T-helper 9 cell (primary cell): Measurements from ENCODE around the gene HOXD10.

Experiments used
- DNase-seq: peaks from one replicate; pipeline ENCODE4 v3.0.0-alpha.2; 2020
- total RNA-seq, 2 donors: gene quantifications; one replicate each; lab custom pipeline; 2026; lab: John Stamatoyannopoulos, UW

Gene HOXD10
- 0 reads per million in 2 donors for total RNA-seq

DNA sequence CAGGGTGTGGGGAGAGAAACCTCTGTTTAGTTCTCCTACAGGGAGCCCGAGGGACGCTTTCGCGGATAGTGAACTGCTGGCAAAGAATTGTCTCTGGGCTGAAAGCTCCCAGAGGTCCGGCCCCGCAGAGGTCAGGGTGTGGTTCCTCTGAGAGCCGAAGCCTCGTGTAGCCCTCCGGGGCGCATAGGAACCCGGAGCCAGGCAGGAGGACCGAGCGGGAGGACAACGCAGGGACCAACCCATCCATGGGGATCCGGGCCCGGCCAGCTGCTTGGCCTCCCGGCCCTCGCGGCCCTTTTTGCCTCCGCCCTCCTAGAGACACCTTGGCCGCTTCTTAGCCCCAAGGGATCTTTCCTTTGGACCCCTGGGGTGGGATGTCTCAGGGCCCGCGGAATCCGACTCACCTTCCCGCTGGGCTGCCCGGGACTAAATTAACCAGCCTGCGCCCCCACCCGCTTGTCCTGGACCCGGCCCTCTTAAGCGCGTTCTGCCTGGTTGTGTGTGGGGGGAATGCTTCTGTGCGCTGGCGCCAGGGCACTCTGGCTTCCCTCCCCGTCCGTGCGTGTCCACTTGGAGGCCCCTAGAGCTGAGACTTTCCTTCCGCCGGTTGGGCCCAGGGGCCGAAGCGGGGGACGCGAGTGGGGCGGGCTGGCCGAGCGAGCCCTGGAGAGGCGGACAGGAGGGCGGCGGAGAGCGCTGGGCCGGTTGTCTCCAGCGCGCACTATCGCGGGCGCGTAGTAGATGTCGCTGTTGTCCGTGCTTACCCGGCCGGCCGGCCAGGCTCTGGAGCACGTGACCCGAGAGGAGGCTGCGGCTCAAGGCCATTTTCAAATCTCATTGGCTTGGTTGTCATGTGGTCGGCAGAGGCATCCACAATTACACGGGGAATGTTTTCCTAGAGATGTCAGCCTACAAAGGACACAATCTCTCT is at the start of gene HOXD10:
Gene HOXD10 (plus strand): TSS at position 896 of the 931 bp plus-strand sequence. CDS start 56 bp downstream, outside the sequence.
- no peak for DNase-seq

DNA sequence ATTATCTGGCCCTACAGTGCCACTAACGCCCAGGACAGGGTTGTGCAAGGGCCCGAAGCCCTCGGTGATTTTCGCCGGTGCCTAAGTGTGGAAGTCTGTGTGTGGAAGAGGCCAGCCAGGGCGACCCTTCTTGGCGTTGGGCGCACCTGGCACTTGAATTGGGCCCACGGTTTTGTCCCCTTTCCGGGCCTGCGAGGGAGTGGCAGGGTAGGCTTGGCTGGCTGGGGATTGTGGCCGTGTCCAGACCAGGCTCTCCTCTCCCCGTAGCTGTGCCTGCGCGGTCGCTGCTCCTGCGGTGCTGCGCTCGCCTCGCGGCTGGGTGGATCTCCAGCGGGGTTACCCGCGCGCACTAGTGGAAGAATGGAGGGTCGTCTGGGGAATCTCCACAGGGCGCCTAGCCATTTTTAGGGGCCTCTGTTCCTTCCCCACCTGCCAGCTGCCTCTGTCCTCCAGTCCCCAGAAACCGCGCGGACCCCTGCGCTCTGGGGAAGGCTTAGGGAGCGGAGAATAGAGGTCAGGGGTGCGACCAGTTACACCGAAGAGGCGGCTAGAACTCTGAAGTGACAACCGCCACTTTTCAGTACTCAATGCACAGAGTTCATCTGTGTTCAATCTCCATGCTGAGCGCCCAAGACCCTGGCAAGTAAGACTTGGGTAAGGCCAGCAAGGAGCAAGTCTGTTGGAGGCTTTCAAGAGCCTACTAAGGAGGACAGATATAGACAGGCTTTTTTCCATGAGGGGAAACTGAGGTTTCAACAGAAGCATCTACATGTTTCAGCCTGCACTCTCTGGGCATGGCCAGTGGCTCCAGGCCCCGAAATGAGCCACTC is 48.8 kb upstream of the HOXD10 start:
- DNase-seq, result no peak

DNA sequence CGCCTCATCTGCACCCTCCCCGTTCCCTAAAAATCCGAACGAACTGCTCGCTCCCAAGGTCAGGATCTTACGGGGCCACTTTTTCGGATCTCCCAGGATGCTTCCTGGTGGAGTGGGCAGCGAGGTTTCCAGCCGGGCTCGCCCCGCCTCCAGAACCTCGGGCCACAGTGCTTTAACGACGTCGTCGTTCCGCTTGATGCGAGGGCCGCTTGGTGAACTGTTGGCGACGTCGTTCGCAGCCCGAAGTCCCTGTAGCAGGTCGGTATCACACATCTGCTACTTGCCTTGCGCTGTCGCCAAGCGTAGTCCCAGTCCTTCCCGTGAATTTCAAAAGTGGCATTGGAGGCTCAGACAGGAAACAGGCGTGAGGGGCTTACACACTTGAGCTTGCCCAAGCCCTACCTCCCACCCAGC is 48.2 kb upstream of the HOXD10 start:
- no peak for DNase-seq

DNA sequence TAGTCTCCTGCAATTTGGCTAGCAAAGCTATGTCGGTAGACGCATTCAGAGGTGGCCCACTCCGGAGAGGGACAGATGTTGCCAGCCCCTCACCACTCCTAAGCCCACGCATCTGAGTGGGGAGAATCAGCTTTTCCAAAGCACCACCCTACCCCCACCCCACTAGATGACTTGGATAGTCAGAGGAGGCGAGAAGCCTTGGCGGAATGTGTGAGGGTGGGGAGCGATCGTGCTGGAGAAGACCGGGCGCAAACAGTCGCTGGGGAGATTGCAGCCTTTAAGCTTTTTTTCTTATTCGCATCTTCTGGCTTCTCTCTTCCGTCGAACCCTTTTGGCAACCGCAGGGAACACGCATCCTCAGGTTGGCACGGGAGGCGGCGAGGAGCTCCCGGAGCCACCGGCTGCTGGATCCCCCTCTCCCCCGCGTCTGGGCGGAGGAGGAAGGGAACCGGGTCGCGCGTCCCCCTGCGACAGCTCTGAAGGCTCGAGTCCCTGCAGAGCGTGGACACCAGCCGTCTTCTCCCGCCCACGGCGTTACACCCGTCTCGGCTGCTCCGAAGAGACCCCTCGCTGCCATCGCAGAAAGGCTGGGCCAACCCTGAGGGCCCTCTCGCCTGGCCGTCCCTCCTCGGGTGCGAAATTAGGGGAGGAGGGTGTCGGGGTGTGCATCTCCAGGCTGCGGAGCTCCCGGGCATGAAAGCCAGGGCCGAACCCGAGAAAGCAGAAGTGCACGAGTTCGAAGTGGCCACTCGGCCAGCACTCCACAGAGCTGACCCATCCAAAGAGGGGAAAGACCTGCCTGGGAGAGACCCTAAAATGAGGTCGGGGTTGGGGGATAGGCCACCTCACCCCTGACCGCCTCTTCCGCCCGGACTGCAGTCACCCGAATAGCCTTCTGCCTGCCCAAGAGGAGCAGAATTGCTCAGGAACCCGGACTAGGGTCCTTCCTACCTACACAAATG is 45.0 kb upstream of the HOXD10 start:
- no peak for DNase-seq

DNA sequence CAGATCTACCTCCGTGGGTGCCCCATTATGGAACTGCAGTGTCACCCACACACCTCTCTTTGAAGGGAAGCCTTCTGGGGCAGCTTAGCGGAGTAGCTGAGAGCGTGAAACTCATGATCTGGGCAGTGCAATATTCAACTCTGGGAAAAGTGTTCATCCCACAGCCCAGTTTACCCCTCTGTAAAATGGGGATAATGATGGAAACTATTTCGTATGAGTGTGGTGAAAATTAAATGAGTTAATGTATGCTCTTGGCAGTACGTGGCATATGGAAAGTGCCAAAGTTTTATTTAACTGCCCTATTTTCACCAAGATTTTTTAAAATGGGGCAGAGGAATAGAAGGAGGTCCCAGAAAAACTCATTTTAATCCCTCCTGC is 44.3 kb upstream of the HOXD10 start:
- DNase-seq, result no peak

DNA sequence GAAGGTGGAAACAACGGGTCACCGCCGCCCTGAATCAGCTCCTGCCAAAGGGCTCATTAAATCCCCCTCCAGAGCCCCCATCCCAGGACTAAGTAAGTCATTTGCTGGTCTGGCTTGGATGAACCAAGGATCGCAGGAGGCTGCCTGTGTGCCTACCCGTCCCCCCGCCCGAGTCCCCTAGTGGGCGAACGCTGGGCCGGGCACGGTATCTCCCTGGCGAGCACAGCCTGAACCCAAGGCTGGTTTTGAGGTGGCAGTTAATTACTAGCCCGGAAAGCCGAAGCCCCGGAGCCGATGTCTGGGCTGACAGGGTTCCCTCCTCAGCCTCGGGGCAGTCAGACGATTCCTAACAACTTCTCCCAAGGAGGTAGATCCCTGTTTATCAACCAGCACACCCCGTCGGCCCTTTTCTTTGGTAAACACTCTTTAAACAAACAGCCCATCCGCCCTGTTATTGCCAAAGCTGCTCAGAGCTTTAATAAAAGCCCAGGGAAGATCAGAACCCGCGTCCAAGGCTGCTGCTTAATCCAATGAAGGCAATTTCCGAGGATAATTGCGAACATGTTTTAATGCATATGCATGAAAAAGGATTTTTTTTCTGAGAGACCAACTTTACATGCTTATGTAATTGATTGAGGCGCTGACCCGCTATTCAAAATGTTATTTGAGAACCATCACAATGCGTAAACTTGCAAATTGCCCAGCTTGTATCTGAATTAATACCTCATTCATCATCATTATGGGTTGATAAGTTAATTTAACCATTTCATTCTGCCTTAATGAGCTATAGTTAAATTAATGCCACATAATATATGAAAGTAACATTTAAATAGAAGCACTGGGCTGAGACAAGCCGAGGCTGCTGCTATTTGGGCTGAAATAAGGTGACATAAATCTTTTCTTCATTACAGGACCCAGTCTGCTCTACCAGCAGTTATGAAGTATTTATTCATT is 43.4 kb upstream of the HOXD10 start:
- no peak for DNase-seq

DNA sequence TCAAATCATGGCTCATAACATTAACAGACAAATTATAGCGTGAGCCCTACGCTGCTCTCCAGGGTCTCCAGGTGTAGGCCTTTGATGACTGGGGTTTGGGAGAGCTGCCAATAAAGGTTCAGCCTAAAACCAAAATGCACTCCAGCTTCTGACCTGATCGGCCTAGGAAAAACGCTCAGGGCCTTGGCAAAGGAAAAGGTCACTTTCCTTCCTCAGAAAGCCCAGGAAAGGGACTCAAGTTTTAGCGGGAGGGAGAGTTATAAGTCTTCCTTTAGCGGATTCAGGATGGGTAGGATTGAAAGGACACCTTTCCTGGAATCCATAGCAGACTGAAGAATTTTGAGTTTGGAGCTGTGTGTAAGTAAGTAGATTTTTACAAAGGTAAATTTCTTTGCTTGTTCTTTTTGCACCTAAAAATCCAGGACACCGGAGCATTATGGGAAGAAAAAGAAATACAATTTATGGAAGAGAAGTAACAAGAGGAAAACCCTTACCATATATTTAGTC is 41.6 kb upstream of the HOXD10 start:
- no peak for DNase-seq

DNA sequence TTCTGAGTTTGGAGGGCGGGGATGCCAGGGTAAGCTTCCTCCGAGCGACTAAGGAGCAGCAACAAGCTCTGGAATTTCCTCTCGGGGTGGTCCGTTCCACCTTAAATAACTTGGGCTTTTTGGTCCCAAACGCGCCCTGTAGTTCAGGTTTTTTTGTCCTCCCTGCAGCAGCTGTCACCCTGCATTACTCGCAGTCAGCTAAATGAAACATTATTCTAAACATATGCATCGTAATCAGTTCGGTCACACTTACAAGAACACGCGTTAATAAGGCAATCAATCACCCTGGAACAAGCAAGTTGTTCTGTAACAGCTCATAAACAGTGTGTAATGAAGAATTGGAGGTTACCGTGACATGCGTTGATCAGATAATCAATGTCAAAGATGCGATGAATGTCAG is 41.1 kb upstream of the HOXD10 start:
- no peak for DNase-seq

DNA sequence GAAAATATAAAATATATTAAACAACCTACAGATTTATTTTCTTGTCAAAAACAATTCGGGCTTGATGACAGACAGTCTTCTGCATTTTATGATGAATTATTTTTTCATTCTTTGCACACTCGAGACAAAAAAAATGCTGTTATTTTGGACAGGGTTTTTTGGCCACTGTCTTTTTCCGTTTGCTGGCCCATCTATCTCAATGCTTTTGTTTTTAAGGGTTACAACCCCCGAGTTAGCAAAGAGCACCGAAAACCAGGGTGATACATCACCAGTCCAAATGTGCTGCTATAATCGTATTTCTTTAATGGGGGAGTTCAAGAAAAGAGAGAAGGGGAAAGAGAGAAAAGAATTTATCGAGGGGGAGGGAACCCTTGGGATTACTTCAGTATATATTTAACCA is 40.5 kb upstream of the HOXD10 start:
- DNase-seq, result no peak

DNA sequence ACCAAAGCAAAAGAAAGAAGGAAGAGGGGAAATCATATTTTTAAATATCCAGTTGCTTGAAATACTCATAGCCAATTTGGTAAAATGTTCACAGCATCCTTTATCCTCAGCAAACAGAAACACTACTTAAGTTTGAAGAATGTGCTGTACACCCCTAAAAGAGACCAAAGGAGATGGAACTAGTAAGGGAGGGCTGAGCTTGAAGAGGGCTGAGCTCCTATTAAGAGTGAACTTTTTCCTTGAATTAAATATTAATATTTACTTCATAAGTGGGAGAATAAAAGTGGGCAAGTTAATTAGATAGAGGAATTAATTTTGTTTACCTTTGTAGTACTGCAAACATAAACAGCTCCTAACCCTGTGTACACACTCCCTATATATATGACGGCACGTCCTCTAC is 39.8 kb upstream of the HOXD10 start:
- no peak for DNase-seq

DNA sequence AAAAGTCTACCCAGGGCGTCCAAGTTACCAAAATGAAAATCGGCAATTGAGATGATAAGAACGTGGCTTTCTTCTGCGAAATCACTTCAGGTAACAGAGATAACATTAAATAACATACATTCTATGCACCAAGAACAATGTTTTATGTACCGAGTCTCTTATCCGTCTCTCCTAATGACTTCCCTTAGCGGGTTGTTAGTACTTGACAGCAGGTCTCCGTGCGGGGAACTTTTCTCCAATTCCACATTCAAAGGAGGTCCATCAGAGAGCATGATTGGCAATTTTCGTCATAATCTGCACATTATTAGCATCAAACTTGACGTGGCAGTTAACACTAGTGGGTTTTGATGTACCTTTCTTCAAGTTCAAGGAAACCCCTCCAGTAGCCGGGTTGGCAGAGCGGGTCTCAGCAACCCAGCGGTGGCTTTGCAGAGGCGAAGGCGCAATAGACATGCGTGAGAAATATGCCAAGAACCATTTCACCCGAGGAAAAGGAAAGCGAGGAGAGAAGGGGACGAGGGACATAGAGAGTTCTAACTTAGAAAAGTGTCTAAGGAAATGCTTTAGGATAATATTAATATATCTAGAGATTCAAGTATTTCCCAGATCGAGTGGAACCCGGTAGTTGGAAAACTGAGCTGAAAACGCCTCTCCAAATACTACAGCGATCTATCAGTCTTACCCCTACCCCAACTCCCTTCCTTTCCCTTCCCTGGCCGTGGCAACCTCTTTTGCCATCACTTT is 37.9 kb upstream of the HOXD10 start:
- no peak for DNase-seq

DNA sequence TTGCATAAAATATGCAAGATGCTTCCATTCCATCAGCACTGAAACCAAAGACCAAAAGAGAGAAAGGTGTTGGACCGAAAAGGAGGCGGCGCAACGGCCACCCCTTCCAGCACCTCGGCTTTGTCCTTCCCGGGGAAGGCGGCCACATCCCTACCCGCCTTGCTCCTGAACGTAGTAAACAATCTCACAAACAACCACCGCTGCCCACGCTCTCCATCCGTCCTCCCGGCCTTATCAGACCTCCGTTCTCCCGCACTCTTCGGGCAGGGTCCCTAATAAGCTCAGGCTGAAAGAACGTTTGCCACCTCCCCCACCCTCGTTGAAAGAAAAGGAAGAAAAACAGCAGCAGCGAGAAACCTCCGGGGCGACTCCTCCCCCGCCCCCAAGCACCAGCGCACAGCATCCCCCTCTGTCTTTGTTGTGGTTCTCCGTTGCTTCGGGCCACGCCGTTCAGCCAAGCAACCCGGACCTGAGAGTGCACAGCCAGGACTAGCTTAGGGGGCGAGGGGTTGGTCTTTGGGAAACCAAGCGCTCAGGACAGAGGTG is 37.2 kb upstream of the HOXD10 start:
- no peak for DNase-seq

DNA sequence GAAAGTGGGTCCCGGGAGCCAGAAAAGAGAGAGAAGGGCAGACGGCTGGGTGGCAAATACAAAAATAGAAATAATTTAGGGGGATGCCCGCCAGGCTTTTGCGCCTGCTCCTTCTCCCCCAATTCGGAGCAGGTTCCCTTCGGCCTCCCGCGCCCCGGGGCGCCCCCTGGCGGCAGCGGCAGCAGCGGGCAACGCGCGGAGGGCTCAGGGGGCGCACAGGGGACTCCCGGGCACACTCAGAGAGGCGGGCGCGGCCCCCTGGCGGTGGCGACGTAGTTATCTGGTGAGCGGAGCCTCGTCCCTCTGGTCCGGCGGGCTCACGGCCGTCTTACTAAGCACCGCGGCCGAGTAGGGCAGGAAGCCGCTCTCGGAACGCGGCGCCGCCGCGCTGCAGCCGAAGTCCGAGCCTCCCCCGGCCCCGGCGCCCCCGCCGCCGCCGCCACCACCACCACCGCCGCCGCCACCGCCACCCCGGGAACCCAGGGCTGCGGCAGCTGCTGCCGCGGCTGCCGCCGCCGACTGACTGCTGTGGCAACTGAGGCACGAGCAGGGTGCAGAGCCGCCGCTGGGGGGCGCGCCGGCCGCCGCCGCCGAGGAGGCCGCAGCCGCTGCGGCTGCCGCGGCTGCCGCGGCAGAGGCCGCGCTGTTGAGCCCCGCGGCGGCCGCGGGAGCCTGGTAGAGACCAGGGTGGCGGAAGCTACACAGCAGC is 36.6 kb upstream of the HOXD10 start:
- no peak for DNase-seq

DNA sequence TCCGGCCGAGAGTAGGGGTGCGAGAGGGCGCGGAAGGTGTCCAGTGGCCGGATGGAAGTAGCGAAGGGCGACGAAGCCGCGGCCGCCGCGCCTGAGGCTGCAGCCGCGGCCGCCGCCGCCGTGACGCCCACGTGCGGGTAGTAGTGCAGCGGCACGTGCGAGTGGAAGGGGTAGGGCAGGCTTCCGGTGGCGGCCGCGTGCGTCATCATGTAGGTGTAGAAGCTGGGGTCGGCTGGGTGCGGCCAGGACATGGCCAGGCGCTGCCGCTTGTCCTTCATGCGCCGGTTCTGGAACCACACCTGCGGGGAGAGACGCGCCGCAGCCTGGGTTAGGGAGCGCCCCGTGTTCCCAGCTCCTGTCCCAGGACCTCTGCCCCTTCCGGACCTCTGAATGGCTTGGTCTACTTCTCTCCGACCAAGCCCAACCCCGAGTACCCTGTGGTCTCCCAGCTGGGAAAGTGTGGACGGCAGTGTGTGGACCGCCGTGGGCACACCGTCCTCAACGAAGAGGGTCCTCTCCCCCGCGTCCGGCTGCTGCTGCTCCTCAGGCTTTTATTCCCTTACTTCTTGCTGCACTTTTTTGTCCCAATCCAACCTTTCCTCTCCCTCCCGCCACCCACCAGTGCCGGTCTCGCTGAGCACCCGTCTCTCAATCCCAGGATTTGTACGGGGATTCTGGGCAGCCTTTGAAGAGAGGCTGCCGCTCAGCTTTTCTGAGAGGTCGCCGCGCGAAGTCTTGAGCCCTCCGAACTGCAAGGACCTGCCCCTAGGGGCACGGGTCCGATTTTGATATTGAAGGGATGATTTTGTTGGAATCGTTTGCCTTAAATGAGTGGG is 35.8 kb upstream of the HOXD10 start:
- DNase-seq, result no peak

DNA sequence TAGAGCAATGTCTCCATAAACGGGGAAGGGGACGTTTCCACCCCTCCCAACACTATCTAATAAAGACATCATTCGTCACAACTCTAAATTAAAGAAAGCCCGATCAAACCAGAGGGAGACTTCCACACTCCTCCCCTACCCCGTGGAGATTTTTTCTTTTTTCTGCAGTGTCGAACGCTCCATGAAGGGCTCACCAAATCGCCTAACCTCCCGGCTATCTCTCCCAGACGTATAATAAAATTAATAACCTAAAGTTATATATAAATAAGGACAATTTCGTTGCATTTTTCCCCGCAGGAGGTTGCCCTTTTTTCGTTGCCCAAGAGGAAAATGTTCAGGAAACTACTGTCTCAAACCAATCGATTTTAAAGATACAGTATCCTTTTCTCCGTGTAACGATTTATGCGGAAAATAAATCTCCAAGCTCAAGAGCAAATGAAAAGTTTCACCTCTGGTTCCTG is 35.2 kb upstream of the HOXD10 start:
- DNase-seq, result no peak

DNA sequence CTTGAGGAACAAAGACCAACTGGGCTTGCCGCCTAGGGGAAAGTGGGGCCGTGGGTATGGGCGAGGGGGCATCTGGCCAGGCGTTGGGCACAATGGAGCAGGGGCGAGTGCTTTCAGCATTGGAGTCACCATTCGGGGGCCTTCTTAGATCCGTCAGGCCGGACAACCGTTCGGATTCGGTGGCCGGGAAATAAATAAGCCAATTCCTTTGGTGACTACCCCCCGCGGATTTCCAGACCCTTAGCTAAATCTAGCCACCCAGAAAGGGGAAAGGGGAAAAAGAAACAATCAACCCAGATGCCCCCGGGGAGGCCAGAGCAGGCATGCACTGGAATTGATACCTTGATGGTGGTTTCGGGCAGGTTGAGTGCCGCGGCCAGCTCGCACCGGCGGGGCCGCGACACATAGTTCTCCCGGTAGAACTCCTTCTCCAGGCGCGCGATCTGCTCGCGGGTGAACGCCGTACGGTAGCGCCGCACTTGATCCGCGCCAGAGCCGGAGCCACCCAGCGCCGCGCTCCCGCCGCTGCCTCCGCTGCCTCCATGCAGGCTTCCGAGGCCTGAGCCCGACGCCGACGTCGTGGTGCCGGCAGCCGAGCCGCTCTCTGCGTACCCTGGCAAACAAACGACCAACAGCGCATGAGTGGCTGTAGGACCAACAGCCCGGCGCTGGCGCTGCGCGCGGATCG is 34.6 kb upstream of the HOXD10 start:
- no peak for DNase-seq

DNA sequence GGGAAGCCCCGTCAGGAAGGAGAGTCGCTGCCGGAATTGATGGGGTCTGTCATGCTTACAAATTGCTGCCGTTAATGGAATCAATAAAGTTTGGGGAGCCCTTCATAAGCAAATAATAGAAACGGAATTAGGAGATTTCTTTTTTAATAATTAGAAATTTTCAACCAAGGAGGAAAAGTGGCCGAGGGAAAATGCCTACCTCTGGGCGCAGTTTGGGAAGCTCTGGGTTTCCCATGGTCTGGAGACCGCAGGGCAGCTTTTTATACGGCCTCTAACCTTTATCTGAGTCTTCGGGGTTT is 34.1 kb upstream of the HOXD10 start:
- no peak for DNase-seq
